ENCODE measurements around the gene ACTRT2.

Gene ACTRT2

DNA sequence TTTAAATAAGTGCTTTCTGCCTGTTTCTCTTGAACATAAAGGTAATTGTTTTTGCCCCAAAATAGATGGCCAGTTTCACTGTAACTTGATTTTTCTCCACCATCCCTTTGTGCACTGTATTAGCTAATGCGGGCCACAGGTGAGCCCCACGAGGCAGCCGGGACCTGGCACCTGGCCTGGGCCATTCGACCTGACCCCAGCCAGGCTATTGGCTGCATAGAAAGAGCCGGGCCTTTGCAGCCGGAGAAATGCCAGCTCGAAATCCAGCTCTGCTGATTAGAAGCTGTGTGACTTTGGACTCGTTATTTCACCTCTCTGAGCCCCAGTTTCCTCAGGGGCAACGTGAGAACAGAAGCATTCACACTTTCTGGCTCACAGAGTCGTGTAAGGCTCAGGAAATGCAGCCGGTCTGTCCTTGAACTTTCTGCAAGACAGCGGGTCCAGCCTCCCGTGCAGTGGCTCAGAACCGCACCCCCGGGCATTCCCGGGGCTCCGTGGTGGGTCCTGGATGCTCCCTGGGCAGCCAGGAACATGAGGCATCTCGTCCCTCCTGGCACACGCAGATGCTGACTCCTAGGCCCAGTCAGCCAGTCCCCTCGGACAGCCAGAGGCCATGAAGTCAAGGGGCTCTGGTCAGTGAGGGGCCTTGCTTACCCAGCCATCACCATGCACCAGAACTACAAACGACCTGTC, 37.4 kb upstream of the ACTRT2 start:
- no peak for DNase-seq

DNA sequence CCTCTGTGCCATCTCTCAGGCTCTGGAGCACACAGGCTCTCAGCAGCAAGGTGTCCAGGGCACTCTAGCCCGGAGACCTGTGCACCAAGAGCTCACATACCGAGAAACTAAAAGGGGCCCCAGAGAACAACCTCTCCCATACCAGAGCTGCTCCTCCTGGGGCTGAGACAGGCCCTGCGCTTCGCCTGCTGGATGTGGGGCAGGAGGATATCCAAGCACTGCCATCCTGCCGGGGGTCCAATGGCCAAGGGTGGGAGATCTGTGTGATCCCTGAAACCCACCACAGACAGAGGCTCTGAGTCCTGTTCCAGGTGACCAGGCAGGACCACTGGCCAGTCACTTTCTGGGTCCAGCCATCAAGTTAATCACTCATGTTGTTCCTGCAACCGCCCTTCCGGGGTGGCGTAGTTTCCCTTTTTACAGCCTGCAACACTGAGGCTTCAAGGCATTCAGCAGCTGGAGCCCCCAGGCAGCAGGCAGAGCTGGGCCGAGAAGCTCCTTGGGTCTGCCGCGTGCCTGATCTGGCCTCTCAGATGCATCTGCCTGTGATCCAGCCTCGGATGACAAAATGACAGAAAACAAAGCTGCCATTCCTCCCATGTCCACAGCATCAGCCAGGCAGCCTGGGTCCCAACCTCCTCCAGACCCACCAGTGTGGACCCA, 36.7 kb upstream of the ACTRT2 start:
- no peak for DNase-seq

DNA sequence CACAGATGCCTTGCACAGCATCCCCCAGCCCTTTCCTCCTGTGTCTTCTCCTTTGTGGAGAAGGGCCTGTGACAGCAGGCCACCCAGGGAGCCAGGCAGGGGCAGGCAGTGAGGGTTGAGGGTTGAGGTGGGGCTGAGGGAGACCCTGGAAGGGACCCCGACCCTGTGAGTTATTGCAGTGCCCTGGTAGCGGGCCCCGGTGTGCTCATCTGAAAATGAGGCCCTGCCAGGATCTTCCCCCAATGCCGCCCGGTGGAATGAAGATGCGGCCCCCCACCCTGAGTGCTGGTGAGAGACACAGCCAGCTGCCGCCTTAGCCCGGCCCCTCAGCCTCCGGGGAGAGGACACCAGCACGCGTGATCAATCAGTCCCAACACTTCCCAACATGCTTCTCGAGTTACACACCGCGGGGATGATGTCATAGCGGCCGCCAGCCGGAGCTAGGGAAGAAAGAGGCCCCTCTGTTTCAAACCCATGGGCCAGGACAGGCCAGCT, 36.2 kb upstream of the ACTRT2 start:
- no peak for DNase-seq

DNA sequence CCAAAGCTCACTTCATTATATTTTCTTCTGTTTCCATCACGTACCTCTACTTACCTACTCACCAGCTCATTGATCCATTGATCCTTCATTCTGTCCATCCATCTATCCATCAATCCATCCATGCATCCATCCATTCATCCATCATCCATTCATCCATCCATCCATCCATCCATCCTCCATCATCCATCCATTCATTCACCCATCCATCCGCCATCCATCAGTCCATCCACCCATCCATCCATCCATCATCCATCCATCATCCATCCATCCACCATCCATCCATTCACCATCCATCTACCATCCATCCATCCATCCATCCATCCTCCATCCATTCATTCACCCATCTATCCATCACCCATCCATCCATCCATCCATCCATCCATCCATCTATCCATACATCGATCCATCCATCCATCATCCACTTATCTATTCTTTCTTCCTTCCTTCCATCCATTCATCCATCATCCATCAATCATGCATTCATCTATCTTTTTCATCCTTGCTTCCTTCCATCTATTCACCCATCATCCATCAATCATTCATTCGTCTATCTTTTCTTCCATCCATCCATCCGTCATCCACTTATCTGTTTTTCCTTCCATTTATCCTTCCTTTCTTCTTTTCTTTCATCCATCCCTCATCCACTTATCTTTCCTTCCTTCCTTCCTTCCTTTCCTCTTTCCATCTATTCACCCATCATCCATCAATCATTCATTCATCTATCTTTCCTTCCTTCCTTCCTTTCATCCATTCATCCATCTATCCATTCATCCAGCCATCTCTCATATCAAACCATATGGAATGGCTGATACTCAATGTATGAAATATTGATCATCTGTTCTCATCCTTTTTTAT, 35.3 kb upstream of the ACTRT2 start:
- no peak for DNase-seq

DNA sequence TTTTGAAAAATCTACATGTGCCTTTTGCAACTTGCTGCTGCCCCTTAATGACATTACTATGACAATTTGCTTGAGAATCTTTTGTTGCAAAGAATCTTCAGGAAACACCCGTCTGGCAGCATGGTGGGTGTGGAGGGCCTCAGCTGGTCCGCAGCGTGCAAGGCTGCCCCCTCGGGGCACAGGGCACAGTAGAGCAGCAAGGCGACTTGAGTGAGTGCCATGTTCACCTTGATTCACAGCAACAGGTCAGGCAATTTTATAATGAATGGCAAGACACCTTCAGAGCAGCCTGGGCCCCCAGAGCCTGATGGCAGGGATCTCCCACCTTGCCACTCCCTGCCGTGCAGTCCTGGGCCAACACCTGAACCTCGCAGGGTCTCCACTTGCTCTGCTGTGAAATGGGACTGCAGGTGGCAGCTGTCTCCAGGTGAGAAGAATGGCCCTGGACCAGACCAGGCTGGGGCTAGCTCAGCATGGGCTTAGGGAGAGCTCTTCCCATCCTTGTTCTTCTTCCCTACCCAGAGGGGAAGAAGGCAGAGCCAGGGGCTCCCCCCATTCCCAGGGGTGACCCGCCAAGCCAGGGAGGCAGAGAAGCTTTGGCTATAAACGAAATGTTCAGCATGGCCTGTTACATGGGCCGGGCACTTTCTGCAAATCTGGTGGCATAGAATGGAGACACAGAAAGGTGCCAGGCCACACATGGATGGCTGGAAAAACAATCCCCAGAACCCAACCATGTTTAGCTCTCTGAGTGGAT, 34.5 kb upstream of the ACTRT2 start:
- DNase-seq = no peak

DNA sequence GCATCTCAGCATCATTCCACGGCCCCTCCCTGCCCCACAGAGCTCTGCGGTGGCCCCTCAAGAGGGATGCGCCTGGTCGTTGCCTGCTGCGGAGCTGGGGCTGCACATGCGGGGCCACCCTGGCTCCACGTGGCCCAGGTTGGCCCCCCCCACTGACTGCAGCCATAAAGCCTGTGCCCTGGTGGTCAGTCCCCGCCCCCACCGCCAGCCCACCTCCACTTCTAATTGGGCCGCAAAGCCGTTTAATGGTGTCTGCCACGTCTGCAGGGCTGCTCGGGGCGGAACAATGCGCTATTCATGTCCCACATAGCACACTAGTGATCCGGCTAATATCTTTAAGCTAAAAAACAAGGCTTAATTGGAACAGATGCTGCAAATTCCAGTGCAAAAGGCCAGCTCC, 33.5 kb upstream of the ACTRT2 start:
- DNase-seq = no peak

DNA sequence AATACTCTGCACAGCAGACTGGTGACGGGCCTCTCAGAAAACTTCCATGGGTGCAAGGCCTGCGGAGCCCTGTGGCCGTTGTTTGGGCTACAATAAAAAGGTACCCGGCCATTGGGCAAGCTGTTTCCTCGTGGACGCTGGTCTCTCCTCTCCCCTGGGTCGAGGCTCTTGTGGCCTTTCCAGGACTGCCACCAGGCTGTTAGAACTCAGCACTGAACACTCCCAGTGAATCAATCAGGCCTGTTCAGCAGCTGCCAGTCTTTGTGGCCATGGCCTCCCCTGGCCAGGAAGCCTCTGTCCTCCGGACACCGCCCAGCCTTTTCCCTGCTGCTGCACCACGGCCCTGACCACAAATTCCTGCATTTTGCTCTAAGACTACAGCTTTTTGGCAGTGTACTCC, 33.0 kb upstream of the ACTRT2 start:
- DNase-seq = no peak

DNA sequence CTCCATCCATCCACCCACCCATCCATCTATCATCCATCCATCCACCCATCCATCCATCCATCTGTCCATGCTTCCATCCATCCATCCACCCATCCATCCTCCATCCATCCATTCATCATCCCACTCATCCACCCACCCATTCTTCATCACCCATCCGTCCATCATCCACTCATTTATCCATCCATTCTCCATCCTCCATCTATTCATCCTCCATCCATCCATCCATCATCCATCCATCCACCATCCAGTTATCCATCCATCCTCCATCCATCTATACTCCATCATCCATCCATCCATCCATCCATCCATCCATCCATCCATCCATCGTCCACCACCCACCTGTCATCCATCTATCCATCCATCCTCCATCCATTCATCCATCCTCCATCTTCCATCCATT, 32.1 kb upstream of the ACTRT2 start:
- no peak for DNase-seq

DNA sequence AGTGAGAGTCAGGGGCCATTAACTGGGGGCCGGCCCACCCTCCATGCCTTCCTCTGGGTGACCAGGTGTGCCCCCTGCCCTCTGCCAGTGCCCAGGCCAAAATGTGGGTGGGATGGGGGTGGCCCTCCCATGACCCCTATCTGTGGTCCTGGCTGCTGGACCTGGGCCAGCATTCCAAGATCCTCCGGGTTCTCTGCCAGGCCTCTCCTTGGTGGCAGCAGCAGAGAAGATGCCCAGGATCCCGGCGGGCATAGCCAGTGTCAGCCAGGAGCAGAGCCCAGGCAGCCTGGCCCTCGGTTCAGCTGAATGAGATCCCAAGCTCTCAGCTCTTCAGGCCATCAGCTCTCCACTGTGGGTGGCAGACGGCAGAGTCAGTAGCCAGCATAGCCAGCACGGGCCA, 31.3 kb upstream of the ACTRT2 start:
- DNase-seq = no peak

DNA sequence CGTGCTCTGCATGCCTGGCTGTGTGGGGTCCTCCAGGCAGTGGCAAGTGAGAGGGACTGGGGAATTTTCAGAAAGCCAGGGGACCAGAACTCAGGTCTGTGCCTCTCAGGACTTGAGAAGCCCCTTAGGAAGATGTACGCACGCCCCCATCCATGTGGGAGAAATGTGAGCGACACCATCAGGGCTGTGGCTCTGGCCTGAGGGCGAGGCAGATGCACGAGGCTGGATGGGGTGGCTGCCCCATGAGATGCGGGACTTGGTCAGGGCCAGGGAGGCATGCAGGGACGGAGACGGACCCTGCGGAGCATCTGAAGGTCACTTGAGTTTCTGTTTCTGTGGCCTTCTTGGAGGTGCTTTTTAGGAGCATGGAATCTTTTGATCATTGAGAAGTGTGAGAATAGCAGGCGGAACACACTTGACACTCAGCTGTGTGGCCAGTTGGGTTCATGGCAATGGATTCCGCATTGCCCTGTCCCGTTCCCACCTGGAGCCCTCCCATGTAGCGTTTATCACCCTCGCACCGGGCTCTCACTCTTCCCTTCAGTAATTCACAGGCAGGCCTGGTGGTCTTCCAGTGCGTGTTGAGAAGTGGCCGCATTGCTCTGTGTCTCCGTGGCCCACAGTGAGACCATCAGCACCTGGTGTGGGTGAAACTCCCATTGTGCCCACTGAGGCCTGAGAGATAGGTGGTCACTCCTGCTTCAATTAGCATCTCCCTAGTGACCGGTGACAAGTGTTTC, 30.7 kb upstream of the ACTRT2 start:
- no peak for DNase-seq

DNA sequence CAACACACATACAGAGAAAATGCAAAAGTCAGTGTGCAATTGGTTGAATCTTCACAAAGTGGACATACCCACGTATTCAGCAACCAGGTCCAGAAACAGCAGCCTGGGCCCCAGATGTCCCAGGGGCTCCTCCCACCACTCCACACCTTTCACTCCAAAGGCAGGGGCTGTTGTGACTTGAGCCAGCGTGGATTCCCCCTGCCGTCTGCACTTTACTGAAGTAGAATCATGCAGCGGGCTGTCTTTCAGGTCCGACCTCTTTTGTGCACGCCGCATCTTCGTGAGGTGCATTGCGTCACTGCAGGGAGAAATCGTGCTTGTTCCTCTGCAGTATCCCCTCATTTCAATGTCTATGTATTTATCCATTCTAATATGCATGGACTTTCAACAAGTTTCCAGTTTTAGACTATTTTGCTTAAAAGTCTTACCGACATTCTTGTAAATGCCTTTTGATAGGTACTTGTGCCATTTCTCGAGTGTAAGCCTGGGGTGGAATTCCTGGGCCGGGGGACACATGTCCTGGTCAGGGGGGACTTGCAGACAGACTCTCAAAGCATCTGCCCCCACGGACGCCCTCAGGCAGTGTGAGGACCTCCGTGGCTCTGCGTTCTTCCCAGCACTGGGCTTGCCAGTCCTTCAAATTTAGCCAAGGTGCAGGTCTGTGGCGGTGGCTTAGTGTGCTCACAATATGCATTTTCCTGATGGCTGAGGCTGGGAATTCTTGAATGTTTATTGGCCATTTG, 29.3 kb upstream of the ACTRT2 start:
- no peak for DNase-seq

DNA sequence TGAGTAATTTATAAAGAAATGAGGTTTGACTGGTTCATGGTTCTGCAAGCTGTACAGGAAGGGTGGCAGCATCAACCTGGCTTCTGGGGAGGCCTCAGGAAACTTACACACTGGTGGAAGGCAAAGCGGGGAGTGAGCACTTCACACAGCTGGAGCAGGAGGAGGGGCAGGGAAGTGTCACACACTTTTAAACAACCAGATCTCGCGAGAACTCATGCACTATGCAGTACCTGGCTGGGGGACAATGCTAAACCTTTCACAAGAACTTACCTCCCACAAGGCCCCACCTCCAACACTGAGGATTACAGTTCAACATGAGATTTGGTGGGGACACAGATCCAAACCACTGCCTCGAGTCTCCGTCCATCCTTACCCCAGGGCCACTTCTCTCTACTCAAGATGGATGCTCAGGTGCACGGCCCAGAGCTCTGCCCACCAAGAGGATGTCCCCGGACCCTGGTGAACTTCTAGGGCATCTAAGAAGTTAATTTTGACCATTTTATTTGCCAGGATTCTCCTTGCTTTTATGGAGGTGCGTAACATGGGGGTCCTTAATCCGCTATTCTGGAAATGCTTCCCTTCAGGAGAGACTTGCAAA, 22.7 kb upstream of the ACTRT2 start:
- no peak for DNase-seq

DNA sequence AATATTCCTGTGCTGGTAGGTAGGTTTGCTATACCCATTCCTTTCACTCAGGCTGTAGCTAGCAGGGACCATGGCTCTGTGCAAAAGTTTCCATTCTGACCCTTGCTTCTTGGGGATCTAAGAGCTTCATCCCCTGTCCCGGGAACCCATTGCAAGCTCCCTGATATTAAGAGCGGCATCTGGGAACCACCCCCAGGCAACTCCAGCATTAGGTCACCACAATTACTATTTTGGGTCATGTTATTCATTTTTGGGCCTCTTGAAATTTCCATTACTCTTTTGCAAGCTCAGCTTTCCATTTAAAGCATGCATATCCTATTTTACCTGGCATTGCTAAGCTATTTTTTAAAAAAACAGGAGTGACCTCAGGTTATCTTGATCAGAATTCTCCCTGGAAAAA, 22.1 kb upstream of the ACTRT2 start:
- no peak for DNase-seq

DNA sequence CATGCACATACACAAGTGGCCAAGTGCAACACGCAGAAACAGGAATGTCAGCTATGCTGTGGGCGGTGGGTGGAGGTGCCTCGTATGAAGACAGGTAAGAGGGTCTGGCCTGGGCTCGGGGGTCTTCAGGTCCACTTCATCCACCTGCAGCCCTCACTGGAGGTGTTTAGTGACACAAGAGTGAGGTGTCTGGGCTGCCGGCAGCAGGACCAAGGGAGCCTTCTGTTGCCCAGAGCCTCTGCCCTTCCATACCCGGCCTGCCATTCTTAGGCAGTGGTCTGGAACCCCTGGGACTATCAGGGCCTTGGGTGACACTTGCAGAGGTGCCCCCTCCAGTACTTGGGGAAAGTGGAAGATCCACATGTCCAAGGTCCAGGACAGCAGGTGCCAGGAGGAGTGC, 21.7 kb upstream of the ACTRT2 start:
- DNase-seq = no peak

DNA sequence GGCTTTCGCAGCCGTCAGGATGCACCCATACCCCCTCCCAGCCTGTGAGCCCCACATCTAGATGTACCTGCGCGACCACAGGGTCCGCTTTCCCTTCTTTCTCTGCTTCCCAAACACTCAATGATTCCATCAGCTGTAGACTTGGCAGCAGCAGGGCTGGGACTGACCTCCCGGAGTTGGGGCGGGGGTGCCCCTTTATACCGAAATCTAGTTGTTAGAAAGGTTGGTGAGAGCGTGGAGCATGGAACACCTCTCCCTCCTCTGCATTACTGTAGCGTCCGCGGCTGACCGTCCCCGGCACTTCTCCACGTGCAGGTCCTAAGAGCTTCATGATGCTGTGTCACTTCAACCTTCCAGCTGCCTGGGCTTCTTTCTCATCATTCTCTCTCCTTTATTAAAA, 21.1 kb upstream of the ACTRT2 start:
- no peak for DNase-seq

DNA sequence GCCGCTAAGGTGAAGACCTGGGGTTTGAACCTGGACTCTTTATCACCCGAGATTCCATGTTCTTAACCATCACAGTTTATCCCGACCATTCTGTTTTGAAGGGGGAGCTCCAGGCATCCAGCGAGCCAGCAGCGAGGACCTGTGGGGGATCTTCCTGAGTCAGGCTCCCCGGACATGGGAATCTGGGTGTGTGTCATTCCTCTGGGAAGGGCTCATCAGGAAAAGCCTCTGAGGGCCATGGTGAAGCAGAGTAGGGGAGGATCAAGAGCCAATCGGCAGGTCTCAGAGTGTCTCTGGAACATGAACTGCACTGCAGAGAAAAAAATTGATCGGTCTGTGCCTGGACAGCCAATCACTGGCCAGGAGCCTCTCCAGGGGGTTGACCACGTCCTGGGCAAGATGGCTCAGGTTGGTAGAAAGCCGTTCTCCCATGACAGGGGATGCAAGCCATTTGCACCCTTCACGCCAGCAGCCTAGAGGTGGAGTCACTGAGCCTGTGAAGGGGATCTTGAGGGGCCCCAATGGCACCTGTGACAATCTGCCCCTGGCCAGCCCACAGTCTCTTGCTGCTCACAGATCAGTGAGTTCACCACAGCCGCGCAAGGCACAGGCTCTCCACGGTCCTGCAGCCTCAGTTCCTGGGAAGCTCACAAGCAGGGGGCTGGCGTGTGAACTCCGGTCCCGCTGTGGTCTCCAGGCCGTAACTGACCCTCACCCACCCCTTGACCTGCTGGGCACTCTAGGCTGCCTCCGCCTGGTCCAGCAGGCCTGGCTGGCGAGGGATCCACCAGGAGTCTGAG, 20.4 kb upstream of the ACTRT2 start:
- DNase-seq = no peak

DNA sequence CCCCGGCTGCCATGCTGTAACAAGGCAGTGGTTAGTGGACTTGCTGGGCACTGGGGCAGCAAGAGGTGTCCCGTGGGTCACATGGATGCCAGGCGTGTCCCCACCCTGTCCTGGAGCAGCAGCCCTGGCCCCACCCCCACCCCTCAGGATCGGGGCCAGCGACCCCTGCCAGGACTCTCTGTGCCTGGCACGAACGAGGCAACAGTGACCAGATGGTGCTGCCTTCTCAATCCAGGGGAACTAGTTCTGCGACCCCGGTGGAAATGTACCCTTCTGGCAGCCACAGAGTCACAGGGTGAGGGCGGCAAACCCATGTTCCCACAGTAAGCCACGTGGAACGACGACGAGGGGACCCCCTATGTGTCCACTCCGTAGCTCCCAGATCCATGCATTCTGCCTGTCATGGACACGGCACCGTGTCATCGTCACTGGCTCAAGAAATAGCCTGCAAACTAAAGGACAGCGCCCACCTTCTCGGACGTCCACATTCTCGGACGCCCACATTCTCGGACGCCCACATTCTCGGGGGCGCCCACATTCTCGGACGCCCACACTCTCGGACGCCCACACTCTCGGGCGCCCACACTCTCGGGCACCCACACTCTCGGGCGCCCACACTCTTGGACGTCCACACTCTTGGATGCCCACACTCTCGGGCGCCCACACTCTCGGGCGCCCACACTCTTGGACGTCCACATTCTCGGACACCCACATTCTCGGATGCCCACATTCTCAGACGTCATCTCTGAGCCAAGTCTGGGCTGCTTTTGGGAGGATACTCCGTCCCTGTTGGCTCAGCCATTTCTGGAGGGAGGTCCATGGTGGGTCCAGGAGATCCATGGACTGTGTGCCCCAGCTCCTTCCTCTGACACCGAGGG, 19.6 kb upstream of the ACTRT2 start:
- no peak for DNase-seq

DNA sequence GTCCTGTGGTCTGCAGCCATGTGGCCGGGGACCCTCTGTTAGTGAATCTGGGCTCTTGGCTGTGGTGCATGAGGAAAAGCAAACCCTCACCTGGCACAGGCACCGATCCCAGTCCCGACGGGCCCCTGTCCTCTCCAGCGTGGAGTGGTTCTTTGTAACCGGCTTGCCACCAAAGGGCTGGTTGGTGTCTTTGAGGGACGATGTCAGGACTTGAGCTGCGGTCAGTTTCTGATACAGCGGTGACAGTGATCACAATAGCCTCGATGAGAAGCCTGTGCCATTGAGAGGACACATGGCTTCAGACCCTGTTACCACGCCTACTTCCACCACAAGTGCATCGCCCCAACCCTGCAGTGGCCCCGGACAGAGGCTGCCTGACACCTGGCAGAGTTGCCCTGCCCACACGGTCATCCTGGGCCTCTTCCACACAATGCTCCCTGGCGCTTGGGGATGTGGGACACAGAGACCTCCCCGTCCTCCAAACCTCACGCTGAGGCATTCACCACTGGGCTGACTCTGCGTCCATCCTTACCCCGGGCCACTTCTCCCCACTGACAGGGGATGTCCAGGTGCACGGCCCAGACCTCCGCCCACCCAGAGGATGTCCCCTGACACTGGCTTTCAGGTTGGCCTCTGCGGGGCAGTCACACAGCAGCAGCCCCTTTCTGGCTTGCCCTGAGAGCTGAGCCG, 18.8 kb upstream of the ACTRT2 start:
- DNase-seq = no peak

Data from inflammatory macrophage treated with lipopolysaccharide for 4 hours (primary cell).